H4 (cell line): ENCODE data around the gene OLFM4. TPM values are rescaled to one million over a fixed set of nuclear protein-coding genes. Genes with fewer than 3 reads are reported as not detected.
"Not testable (repeated sequence)": the region's sequence is repeated elsewhere in the genome, so short reads cannot be mapped to it uniquely, and the experiment has no call there.

Experiments used
- DNase-seq: peaks from one replicate; pipeline ENCODE4 v3.0.0-alpha.2; 2015; ENCODE audit warnings: low spot score
- total RNA-seq: library from RNA; depleted of rRNA; stranded (reverse); fragments of >200 nt; shearing (Covaris generic); gene quantifications from 2 replicates; pipeline ENCODE4 v1.2.3, GENCODE V29; 2014; rRNA removed

Gene OLFM4, protein sequence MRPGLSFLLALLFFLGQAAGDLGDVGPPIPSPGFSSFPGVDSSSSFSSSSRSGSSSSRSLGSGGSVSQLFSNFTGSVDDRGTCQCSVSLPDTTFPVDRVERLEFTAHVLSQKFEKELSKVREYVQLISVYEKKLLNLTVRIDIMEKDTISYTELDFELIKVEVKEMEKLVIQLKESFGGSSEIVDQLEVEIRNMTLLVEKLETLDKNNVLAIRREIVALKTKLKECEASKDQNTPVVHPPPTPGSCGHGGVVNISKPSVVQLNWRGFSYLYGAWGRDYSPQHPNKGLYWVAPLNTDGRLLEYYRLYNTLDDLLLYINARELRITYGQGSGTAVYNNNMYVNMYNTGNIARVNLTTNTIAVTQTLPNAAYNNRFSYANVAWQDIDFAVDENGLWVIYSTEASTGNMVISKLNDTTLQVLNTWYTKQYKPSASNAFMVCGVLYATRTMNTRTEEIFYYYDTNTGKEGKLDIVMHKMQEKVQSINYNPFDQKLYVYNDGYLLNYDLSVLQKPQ
- total RNA-seq = not detected in 2 replicates

DNA sequence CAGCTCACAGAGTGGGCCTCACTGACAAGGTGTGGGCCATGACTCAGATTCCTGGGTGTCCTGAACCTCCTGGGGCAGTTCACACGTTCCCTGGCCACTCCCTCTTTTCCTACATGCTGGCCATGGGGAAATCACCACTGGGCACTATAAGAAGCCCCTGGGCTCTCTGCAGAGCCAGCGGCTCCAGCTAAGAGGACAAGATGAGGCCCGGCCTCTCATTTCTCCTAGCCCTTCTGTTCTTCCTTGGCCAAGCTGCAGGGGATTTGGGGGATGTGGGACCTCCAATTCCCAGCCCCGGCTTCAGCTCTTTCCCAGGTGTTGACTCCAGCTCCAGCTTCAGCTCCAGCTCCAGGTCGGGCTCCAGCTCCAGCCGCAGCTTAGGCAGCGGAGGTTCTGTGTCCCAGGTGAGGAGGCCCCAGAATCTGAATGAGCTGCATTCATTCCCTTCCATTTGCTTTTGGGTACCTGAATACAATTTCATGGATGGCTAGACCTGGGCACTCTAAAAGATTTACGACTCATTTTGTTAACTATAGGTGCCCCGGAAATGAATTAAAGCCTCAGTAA, at the start of gene OLFM4:
Gene OLFM4, plus strand, starts transcription at position 177 of the 567 bp plus-strand sequence. Its CDS starts 24 bp downstream, at position 201.
- DNase-seq = no peak

GRCh38 chr13:52978989-52979388, 49.6 kb upstream of the OLFM4 start:
- DNase-seq = no peak

DNA sequence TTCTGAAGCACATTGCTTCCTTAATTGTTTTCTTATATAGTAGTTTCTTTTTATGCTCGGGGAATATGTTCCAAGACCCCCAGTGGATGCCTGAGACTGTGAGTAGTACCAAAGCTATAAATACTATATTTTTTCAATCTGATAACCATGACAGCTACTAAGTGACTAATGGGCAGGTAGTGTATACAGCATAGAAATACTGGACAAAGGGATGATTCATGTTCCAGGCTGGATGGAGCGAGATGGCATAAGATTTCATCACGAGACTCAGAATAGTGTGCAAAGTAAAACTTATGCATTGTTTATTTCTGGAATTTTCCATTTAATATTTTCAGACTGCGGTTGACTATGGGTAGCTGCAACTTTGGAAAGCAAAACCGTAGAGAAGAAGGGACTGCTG, 47.9 kb upstream of the OLFM4 start:
- no peak for DNase-seq

DNA sequence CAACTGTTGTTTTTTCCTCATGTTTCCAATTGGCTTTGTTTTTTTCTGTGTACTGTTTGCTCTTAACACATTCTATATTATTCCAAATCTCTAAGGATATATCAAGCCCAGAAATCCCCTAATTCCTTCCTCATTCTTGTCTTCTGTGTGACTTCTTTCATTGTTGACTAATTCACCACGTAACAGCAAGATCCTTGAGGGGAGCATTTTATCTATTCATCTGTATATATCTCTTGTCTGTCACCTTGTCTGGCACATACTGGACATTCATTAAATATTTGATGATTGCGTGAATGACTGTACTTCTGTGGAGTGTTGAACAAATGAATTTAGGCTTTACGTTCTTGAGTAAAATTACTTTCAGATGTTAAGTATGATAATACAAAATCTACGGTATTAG, 44.8 kb upstream of the OLFM4 start:
- no peak for DNase-seq

- DNase-seq = no peak
Measured at GRCh38 chr13:52984881-52985363, 43.7 kb upstream of the OLFM4 start.

- no peak for DNase-seq
Measured at GRCh38 chr13:52991344-52992020, 37.1 kb upstream of the OLFM4 start.

DNA sequence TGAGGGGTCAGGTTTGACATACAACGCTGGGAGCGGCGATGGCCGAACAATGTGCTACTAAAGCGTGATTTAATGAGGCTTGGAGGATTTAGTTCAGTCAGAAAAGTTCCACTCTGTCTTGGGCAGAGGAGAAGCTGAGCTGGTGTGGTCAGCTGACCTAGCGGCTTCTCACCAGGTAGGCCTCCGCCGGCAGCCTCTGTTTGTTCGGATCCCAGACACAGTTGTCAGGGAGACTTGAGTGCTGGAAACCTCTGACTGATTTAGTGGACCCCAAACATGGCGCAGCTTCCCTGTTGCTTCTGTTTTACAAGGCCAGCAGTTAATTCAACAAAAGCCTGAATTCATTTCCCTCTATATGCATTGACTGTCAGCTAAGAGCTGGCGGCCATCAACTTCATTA, 36.5 kb upstream of the OLFM4 start:
- DNase-seq = no peak

DNA sequence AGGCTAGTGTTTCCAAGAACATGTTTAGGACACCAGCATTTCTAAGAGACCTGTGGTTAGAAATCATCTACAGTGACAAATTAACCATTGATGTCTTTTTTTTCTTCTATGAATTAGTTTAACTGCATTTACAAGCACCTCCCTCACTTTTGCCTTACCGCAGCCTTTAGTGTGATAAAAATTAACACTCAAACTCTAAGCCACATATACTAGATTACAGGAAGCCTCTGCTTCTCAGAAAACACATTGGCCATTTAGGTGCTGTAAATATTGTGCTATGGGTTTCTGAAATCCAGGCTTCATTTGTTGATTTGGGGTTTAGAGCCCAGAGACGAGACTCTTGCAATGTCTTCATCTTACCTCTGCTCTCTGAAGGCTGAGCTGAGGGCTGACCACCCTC, 34.6 kb upstream of the OLFM4 start:
- DNase-seq = no peak

DNA sequence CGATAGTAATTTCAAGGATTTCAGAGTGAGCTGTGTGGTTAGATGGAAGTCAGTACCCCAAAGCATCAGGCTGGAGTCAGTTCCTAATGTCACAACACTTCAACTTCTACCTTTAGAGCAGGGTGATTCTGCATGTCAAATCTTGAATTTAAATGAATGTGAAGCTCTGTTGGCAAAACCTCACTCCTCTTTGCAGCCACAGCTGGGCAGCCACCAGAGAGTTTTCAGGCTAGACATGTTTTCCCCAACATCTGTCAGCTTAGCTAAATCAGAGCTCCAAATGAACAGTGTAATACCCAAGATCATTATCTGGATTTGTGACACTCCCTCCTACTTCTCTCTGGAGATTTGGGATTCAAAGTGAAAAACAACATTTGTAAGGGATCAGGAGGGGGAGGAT, 33.7 kb upstream of the OLFM4 start:
- DNase-seq = no peak

DNA sequence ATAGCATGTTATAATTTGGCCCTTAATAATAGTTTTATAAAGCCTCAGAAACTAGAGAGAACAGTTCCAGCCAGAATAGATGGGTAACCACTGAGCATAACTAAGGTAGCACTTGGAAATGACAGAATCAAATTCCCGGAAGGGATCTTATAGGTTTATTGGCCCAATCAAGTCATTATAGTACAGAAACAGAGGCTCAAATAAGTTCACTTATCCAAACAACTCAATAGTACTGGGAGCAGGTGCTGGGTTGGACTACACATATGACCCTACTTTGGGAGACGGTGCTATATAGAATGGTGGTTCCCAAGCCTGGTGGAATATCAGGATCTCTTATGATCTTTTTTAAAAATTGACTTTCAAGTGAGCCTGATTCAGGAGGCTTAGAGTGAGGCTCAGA, 32.7 kb upstream of the OLFM4 start:
- DNase-seq = no peak

DNA sequence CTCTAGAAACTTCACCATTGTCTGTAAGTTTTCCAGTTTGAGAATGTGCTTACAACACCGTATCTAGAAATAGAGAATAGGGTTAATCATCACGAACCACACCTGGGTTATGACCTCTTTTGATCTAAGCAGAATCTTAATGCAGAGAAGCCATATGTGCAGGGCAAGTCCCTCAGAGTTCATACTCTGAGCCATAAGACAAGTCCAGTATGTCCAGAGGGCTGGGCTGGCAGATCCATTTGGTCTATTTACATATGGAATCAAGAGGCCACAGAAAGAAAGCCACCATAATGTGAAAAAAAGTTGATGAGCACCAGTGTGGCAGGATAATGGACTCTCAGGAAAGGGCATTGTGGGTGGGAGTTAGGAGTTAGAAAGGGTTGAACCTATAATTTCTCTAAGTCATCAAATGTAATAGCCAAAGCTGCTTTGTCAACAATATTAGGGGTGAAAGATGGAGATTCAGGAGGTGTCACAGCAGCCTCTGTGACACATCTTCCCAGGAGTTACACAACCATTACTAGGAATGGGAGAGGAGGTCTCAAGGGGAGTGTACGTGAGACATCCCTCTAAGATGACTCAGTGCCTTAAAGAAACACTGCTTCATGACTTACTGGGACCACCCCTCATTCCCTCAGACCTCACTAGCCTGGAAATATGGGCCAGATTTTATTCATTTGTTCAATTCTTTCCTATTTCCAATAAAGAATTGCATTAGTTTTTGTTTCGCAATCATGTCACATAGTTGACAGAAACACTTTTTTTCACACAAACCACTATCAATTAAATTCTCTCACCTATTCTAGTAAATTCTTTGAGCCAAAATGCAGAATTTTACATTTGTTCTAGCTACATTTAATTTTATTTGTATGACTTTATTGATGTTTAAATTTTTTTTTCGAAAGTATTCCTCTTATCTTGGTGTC, 30.4 kb upstream of the OLFM4 start:
- no peak for DNase-seq

- DNase-seq = no peak
Measured at GRCh38 chr13:52999093-52999696, 29.4 kb upstream of the OLFM4 start.

DNA sequence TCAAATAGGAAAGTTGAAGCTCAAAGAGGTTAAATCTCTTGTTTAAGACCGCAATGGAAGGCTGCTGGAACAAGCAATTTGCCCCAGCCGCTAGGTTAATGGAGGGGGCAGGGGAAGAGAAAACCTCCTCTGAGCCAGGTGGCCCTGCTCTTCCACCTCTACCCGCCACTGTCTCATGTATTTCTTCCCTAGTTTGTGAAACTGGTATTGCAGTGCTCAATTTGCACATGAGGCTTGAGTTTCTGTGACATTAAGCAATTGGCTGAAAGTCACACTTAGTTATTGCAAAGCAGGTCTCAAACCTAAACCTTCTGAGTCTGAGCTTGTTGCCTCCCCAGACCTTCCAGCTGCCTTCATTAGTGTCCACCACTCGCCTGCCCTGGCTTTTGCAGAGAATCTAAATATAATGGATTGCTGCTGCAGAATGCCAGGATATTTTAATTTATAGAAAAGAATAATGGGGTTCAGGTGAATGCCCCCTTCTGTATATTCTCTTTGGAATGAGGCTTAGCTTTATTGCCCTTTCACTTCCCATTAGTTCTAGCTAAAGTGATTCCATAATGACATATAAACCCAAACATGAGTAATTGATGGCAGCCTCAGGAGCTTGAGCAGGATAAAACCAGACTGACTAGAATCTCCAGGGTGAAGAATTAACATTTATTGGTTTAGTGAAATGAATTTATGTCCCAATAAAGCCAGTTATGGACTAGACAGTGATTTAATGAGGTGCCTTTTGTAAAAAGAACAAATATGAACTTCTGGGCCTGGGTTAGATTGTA, 27.0 kb upstream of the OLFM4 start:
- DNase-seq = no peak

- no peak for DNase-seq
Measured at GRCh38 chr13:53004573-53004972, 24.0 kb upstream of the OLFM4 start.

DNA sequence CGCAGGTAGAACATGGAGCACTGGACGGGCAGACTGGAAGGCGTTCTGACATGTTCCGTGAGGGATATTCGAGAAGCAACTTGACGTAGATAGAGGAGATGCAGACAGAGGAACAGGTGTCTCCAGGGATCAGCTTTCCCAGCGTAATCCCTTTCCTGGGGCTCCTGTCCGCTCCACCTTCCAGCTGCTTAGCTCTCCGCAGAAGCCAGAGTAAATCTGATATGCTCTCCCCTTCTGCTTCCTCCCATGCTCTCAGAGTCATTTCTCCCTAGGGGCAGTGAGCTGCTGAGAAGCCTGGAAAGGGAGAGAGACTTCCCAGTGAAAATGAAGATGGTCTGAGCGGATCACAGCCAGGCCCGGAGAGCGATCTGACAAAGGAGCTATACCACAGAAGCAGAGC, 23.0 kb upstream of the OLFM4 start:
- DNase-seq = no peak

GRCh38 chr13:53007872-53008271, 20.7 kb upstream of the OLFM4 start:
- no peak for DNase-seq

DNA sequence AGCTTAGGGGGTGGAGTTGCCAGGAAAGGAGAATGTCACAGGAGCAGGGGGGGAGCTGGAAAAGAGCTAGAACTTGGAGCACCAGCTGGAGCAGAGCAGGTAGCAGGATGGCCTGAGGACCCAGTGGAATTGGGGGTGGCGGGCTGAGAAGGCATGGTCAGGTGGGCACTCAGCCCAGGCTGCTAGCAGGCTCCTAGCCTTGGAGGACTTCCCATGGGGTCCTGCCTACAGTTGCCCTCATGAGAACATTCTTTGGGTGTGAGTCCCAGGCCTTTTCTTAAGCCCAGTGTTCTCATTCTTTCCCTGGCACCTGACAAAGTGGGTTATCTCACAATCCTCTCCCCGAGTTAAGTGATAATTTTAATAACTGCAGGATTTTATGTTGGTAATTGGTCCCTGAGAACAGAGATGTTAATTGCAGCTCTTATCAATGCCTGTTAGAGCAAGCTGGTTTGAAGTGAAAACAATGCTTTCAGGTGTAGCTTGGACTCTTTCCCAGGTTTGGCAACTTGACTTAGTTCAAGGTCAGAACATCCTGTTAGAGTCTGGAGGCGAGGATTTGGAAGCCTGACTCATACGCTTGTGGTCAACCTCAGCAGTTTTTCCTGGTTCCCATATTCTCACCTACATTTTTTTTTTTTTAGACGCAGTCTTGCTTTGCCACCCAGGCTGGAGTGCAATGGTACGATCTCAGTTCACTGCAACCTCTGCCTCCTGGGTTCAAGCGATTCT, 18.1 kb upstream of the OLFM4 start:
- DNase-seq = peak; percentile 4

DNA sequence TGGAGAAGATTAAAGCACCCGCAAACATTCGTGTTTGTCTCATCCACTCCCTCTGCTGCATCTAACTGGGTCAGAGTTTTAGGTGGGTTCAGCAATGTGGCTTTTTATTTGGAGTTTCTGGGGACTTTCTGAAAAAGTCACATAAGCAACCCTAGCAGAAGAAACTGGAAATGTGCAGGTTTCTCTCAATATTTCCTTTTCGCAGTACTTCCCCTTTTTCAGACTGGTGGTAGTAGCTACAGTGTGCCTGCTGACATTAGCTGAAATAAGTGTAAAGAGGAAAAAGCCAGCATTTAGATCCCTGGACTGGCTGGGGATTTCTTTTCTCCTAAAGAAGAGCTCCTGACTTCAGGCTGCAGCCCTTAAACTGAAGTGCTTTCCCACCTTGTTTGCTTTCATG, 15.9 kb upstream of the OLFM4 start:
- no peak for DNase-seq

- DNase-seq = no peak
Measured at GRCh38 chr13:53013113-53013512, 15.5 kb upstream of the OLFM4 start.

DNA sequence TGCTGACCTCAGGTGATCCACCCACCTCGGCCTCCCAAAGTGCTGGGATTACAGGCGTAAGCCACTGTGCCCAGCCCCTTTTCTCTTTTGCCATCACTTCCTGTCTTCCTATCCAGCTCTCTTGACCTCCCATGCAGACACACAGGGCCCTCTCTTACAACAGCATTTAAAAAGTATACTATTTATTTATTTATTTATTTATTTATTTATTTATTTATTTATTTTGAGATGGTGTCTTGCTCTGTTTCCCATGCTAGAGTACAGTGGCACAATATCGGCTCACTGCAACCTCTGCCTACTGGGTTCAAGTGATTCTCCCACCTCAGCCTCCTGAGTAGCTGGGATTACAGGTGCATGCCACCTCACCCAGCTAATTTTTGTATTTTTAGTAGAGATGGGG, 14.6 kb upstream of the OLFM4 start:
- DNase-seq = not testable (repeated sequence)
